Neural cell (in vitro differentiated cells): ENCODE data around the gene HOXA5. TPM values are rescaled to one million over a fixed set of nuclear protein-coding genes. Genes with fewer than 3 reads are reported as not detected.

ENCODE experiments used
- H2AFZ ChIP-seq: fragments of 200-600, 300-800 bp; sonication (generic), shearing (Covaris generic); 2 replicates; pipeline ENCODE4 v1.6.0; 2014; ENCODE audit warnings: low read depth, mild to moderate bottlenecking, antibody characterized with exemption, low read length, moderate library complexity
- H3F3A ChIP-seq: fragments of 200-600 bp; shearing (Covaris generic); 2 replicates; pipeline ENCODE4 v1.6.1; 2016; ENCODE audit warnings: mild to moderate bottlenecking, moderate library complexity, mixed read lengths, antibody characterized with exemption, low read length; ENCODE audit not compliant: insufficient read depth, poor library complexity, severe bottlenecking
- H3K27ac ChIP-seq: fragments of 200-600, 300-800 bp; sonication (generic), shearing (Covaris generic); 2 replicates; pipeline ENCODE4 v1.5.1; 2014; ENCODE audit warnings: mild to moderate bottlenecking, low read length, moderate library complexity
- H3K27me3 ChIP-seq: fragments of 300-800, 200-600 bp; sonication (generic), shearing (Covaris generic); 2 replicates; pipeline ENCODE4 v1.6.0; 2014; ENCODE audit warnings: mild to moderate bottlenecking, low read depth, low read length, moderate library complexity; ENCODE audit not compliant: insufficient read depth
- H3K36me3 ChIP-seq: fragments of 300-800, 200-600 bp; sonication (generic), shearing (Covaris generic); 2 replicates; pipeline ENCODE4 v1.5.1; 2014; ENCODE audit warnings: mild to moderate bottlenecking, antibody characterized with exemption, low read length, moderate library complexity; ENCODE audit not compliant: insufficient read depth
- H3K4me2 ChIP-seq: fragments of 300-800, 200-600 bp; sonication (generic), shearing (Covaris generic); 2 replicates; pipeline ENCODE4 v1.6.0; 2014; ENCODE audit warnings: mild to moderate bottlenecking, low read length
- H3K4me3 ChIP-seq: fragments of 300-800, 200-600 bp; sonication (generic), shearing (Covaris generic); 2 replicates; pipeline ENCODE4 v1.5.1; 2014; ENCODE audit warnings: mild to moderate bottlenecking, low read length, moderate library complexity
- H3K79me2 ChIP-seq: fragments of 200-600 bp; shearing (Covaris generic); replicated peaks from 2 replicates; pipeline ENCODE4 v1.6.0; 2014; ENCODE audit warnings: mild to moderate bottlenecking, low read length, moderate library complexity; ENCODE audit not compliant: insufficient read depth
- H3K9ac ChIP-seq: fragments of 300-800, 200-600 bp; sonication (generic), shearing (Covaris generic); 2 replicates; pipeline ENCODE4 v1.6.1; 2016; ENCODE audit warnings: mild to moderate bottlenecking, low read length, mixed read lengths
- H3K9me2 ChIP-seq: fragments of 200-600 bp; shearing (Covaris generic); 2 replicates; pipeline ENCODE4 v1.6.1; 2016; ENCODE audit warnings: mild to moderate bottlenecking, low read length, mixed read lengths; ENCODE audit not compliant: insufficient read depth
- H3K9me3 ChIP-seq: fragments of 200-600, 300-800 bp; sonication (generic), shearing (Covaris generic); 2 replicates; pipeline ENCODE4 v1.6.1; 2016; ENCODE audit warnings: mild to moderate bottlenecking, mixed run types, low read length, moderate library complexity, mixed read lengths
- H4K20me1 ChIP-seq: fragments of 200-600 bp; shearing (Covaris generic); 2 replicates; pipeline ENCODE4 v1.6.1; 2016; ENCODE audit warnings: mild to moderate bottlenecking, mixed run types; ENCODE audit not compliant: insufficient read depth
- CTCF ChIP-seq: fragments of 450-650 bp; IDR thresholded peaks from 2 replicates; pipeline ENCODE4 v1.5.1; 2014; ENCODE audit warnings: antibody characterized with exemption, mild to moderate bottlenecking, moderate library complexity; ENCODE audit not compliant: poor library complexity, severe bottlenecking
- EP300 ChIP-seq: fragments of 450-650 bp; conservative IDR thresholded peaks from 2 replicates; pipeline ENCODE4 v1.6.1; 2014; ENCODE audit warnings: antibody characterized with exemption, mild to moderate bottlenecking, moderate library complexity; ENCODE audit not compliant: poor library complexity, severe bottlenecking
- EZH2 ChIP-seq: fragments of 200-600, 300-800 bp; shearing (Covaris generic), sonication (generic); IDR thresholded peaks from 2 replicates; pipeline ENCODE4 v1.6.1; 2014; ENCODE audit warnings: antibody characterized with exemption, low read length, borderline replicate concordance, mild to moderate bottlenecking; ENCODE audit not compliant: insufficient read depth, poor library complexity, severe bottlenecking
- MXI1 ChIP-seq: fragments of 450-650 bp; conservative IDR thresholded peaks from 2 replicates; pipeline ENCODE4 v1.6.1; 2014; ENCODE audit warnings: antibody characterized with exemption, mild to moderate bottlenecking; ENCODE audit not compliant: poor library complexity, severe bottlenecking
- POLR2AphosphoS5 ChIP-seq: IDR thresholded peaks from 2 replicates; pipeline ENCODE4 v1.6.1; 2012
- RAD21 ChIP-seq: fragments of 450-650 bp; conservative IDR thresholded peaks from 2 replicates; pipeline ENCODE4 v1.6.1; 2014; ENCODE audit warnings: antibody characterized with exemption, mild to moderate bottlenecking, moderate library complexity
- REST ChIP-seq: IDR thresholded peaks from 2 replicates; pipeline ENCODE4 v1.6.1; 2012; ENCODE audit warnings: borderline replicate concordance
- SMC3 ChIP-seq: fragments of 450-650 bp; conservative IDR thresholded peaks from 2 replicates; pipeline ENCODE4 v1.6.1; 2014; ENCODE audit warnings: antibody characterized with exemption, mild to moderate bottlenecking, moderate library complexity; ENCODE audit not compliant: poor library complexity
- TAF1 ChIP-seq: IDR thresholded peaks from 2 replicates; pipeline ENCODE4 v1.6.1; 2012; ENCODE audit warnings: low read depth
- polyA plus RNA-seq: library from polyadenylated mRNA; depleted of rRNA; stranded (reverse); fragments of >200 nt; gene quantifications from 2 replicates; pipeline ENCODE4 v1.2.3, GENCODE V29; 2014

HOXA5 gene
- polyA plus RNA-seq, 1 donor from 2014 or later: not detected

- no peak overlapping the region for H3K4me3 ChIP-seq
- H3K27ac ChIP-seq: no peak overlapping the region
- TF ChIP-seq SMC3: no peak
- no peak for TF ChIP-seq RAD21
- no peak for TF ChIP-seq POLR2AphosphoS5
- no peaks in the 10 kb centered on the region for H3K79me2 ChIP-seq
- H3K9ac ChIP-seq: no peak overlapping the region
- H2AFZ ChIP-seq: no peak overlapping the region
- peaks cover 7% of the 10 kb centered on the region for H3K9me3 ChIP-seq
- H4K20me1 ChIP-seq: no peaks in the 10 kb centered on the region
- no peaks in the 10 kb centered on the region for H3F3A ChIP-seq
- peaks cover 100% of the 10 kb centered on the region for H3K27me3 ChIP-seq
- no peak overlapping the region for H3K4me2 ChIP-seq
- no peaks in the 10 kb centered on the region for H3K9me2 ChIP-seq
- H3K36me3 ChIP-seq: no peaks in the 10 kb centered on the region
Observed at GRCh38 chr7:27172315-27172774, 28.9 kb upstream of the HOXA5 start.

GRCh38 chr7:27171637-27172314 lies 28.3 kb upstream of the HOXA5 start:
- no peaks in the 10 kb centered on the region for H3K36me3 ChIP-seq
- H3K9ac ChIP-seq: no peak overlapping the region
- no peaks in the 10 kb centered on the region for H3K9me2 ChIP-seq
- H3K79me2 ChIP-seq: no peaks in the 10 kb centered on the region
- no peak overlapping the region for H3K4me3 ChIP-seq
- no peak overlapping the region for H2AFZ ChIP-seq
- TF ChIP-seq POLR2AphosphoS5 (no peak), REST (no peak), EZH2 (no peak), TAF1 (no peak), SMC3 (no peak), MXI1 (no peak), CTCF (no peak), RAD21 (no peak), EP300 (no peak)
- no peak overlapping the region for H3K27ac ChIP-seq
- H3K4me2 ChIP-seq: no peak overlapping the region
- H3K27me3 ChIP-seq: peaks cover 100% of the 10 kb centered on the region
- H3F3A ChIP-seq: no peaks in the 10 kb centered on the region
- peaks cover 7% of the 10 kb centered on the region for H3K9me3 ChIP-seq
- no peaks in the 10 kb centered on the region for H4K20me1 ChIP-seq
